ENCODE results near the gene CTNNBL1.

CTNNBL1 gene

DNA sequence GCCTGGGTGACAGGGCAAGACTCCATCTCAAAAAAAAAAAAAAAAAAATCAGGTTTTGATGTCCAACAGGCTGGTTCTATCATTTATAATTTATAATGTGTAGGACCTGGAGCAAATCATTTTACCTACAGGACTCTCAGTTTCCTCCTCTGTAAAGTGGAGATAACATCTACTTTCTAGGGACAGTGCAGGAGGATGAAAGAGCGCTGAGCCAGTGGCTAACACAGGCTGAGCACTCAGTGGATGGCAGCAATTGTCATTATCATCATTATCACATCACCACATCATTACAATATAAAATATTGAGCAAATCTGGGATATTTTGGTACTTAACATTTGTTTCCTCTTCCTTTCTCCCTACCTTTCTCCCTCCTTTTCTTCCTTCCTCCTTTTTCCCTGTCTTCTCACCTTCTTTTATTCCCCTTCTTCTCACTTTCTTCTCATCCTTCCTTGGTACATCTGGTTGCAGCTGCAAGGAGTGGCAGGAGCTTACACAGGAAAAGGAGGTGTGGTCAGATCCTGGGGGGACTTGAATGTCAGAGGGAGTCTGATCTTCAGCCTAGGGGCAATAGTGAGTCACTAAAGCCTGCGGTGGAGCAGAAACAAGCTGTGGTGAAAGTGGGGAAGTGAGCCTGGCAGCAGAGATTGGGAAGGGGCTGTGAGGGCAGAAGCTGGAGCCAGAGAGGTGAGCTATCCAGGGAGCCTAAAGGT lies 24.6 kb upstream of the CTNNBL1 start:
- Histone ChIP-seq H3K9me3 (ENCODE audit: control insufficient read depth, low read length) (no peaks in the 10 kb centered on the region), H3K36me3 (ENCODE audit: control insufficient read depth, insufficient read depth, low read length) (no peaks in the 10 kb centered on the region), H3K4me3 (ENCODE audit: low read depth, low read length) (no peak overlapping the region), H3K4me2 (ENCODE audit: low read length) (no peak overlapping the region), H3K79me2 (no peaks in the 10 kb centered on the region), H3K4me1 (no peaks in the 10 kb centered on the region), H3K9ac (no peak overlapping the region), H2AFZ (no peak overlapping the region), H3K27me3 (ENCODE audit: control insufficient read depth, insufficient read depth, low read length) (no peaks in the 10 kb centered on the region), H3K27ac (no peak overlapping the region)
- TF ChIP-seq, protein P1, sequence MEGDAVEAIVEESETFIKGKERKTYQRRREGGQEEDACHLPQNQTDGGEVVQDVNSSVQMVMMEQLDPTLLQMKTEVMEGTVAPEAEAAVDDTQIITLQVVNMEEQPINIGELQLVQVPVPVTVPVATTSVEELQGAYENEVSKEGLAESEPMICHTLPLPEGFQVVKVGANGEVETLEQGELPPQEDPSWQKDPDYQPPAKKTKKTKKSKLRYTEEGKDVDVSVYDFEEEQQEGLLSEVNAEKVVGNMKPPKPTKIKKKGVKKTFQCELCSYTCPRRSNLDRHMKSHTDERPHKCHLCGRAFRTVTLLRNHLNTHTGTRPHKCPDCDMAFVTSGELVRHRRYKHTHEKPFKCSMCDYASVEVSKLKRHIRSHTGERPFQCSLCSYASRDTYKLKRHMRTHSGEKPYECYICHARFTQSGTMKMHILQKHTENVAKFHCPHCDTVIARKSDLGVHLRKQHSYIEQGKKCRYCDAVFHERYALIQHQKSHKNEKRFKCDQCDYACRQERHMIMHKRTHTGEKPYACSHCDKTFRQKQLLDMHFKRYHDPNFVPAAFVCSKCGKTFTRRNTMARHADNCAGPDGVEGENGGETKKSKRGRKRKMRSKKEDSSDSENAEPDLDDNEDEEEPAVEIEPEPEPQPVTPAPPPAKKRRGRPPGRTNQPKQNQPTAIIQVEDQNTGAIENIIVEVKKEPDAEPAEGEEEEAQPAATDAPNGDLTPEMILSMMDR (IDR thresholded peaks at IDR 0.05), result no peak

DNA sequence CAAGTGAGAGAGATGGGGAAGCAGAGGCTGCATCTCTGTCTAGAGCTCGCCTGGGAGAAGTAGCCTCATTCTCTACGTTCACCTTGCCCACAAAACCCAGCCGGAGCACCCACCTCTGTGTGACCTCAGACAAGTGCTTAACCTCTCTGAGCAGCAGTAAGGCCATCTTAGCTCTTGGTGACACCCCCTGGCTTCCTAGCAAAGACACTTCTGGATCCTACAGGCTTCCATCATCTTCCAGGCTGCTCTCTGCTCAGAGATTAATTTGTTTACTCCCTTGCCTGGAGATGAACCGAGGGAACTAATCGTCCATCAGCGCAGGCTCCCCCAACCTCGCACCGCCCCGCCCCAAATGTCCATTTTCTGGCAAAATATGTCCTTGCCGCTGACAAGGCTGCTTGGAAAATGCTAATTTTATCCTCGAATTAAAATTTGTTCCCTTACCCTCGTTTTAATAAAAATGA lies 24.0 kb upstream of the CTNNBL1 start:
- H3K9ac ChIP-seq, result no peak overlapping the region
- no peak overlapping the region for H3K27ac ChIP-seq
- no peaks in the 10 kb centered on the region for H3K9me3 ChIP-seq (ENCODE audit: control insufficient read depth, low read length)
- H2AFZ ChIP-seq, result no peak overlapping the region
- TF ChIP-seq, protein P1 (IDR thresholded peaks at IDR 0.05), result no peak
- no peaks in the 10 kb centered on the region for H3K36me3 ChIP-seq (ENCODE audit: control insufficient read depth, insufficient read depth, low read length)
- H3K4me1 ChIP-seq, result no peaks in the 10 kb centered on the region
- H3K79me2 ChIP-seq, result no peaks in the 10 kb centered on the region
- no peaks in the 10 kb centered on the region for H3K27me3 ChIP-seq (ENCODE audit: control insufficient read depth, insufficient read depth, low read length)
- no peak overlapping the region for H3K4me3 ChIP-seq (ENCODE audit: low read depth, low read length)
- no peak overlapping the region for H3K4me2 ChIP-seq (ENCODE audit: low read length)

GRCh38 chr20:37670351-37670791 lies 23.5 kb upstream of the CTNNBL1 start:
- H2AFZ ChIP-seq, result no peak overlapping the region
- no peaks in the 10 kb centered on the region for H3K9me3 ChIP-seq (ENCODE audit: control insufficient read depth, low read length)
- no peaks in the 10 kb centered on the region for H3K36me3 ChIP-seq (ENCODE audit: control insufficient read depth, insufficient read depth, low read length)
- no peak overlapping the region for H3K4me2 ChIP-seq (ENCODE audit: low read length)
- no peaks in the 10 kb centered on the region for H3K4me1 ChIP-seq
- no peak overlapping the region for H3K9ac ChIP-seq
- H3K4me3 ChIP-seq (ENCODE audit: low read depth, low read length), result no peak overlapping the region
- H3K79me2 ChIP-seq, result no peaks in the 10 kb centered on the region
- no peaks in the 10 kb centered on the region for H3K27me3 ChIP-seq (ENCODE audit: control insufficient read depth, insufficient read depth, low read length)
- no peak overlapping the region for H3K27ac ChIP-seq
- TF ChIP-seq, protein P1 (IDR thresholded peaks at IDR 0.05), result no peak

DNA sequence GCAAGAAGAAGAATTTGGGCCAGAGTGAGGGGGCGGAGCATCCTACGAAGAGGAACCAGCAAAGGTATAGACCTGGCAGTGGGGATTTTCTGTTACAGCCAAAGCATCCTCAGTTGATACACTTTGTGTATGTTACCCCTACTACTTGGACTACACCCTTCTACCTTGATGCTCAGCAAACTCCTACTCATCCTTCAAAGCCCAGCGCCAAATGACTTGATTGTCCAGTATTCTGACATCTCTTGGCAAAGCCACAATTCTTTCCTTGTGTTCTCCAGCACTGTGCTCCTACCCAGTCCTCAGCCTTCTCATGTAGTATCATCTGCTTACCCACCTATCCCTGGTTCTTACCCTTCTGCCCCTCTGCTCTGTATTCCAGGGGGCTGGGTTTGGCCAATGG lies 21.7 kb upstream of the CTNNBL1 start:
- Histone ChIP-seq H3K4me1 (no peaks in the 10 kb centered on the region), H3K79me2 (no peaks in the 10 kb centered on the region), H3K27ac (no peak overlapping the region), H3K27me3 (ENCODE audit: control insufficient read depth, insufficient read depth, low read length) (no peaks in the 10 kb centered on the region), H3K4me2 (ENCODE audit: low read length) (no peak overlapping the region), H3K36me3 (ENCODE audit: control insufficient read depth, insufficient read depth, low read length) (no peaks in the 10 kb centered on the region), H3K9ac (no peak overlapping the region), H3K4me3 (ENCODE audit: low read depth, low read length) (no peak overlapping the region), H2AFZ (no peak overlapping the region), H3K9me3 (ENCODE audit: control insufficient read depth, low read length) (no peaks in the 10 kb centered on the region)
- TF ChIP-seq, protein P1 (IDR thresholded peaks at IDR 0.05), result no peak

- H3K4me1 ChIP-seq, result no peaks in the 10 kb centered on the region
- no peaks in the 10 kb centered on the region for H3K79me2 ChIP-seq
- no peak overlapping the region for H3K27ac ChIP-seq
- no peaks in the 10 kb centered on the region for H3K27me3 ChIP-seq (ENCODE audit: control insufficient read depth, insufficient read depth, low read length)
- no peaks in the 10 kb centered on the region for H3K9me3 ChIP-seq (ENCODE audit: control insufficient read depth, low read length)
- H3K36me3 ChIP-seq (ENCODE audit: control insufficient read depth, insufficient read depth, low read length), result no peaks in the 10 kb centered on the region
- H3K4me2 ChIP-seq (ENCODE audit: low read length), result no peak overlapping the region
- no peak overlapping the region for H2AFZ ChIP-seq
- H3K4me3 ChIP-seq (ENCODE audit: low read depth, low read length), result no peak overlapping the region
- no peak overlapping the region for H3K9ac ChIP-seq
- TF ChIP-seq, protein P1 (IDR thresholded peaks at IDR 0.05), result no peak
Measured at GRCh38 chr20:37673444-37673843, 20.4 kb upstream of the CTNNBL1 start.
